Common myeloid progenitor, CD34-positive (primary cell): Measurements from ENCODE around the gene TIAM2.
"Not testable (repeated sequence)": the region's sequence is repeated elsewhere in the genome, so short reads cannot be mapped to it uniquely, and the experiment has no call there.

Source experiments
- CTCF ChIA-PET: fragments of 350-600 bp; sonication (Branson Sonifier 250); formaldehyde crosslinking; loops from one replicate; lab custom pipeline; 2021; ENCODE audit warnings: antibody characterized with exemption; lab: Charles Lee
- POLR2A ChIA-PET: fragments of 350-600 bp; sonication (Branson Sonifier 250); formaldehyde crosslinking; loops from one replicate; lab custom pipeline; 2021; ENCODE audit warnings: antibody characterized with exemption; lab: Charles Lee
- DNase-seq, 3 donors: peaks; one replicate each; pipeline versions ENCODE4 v3.0.0 to v3.0.0-alpha.2; 2013
- H3K27ac ChIP-seq, 2 experiments: 1 replicate in 1 of 2; 2 replicates in 1 of 2; pipeline ENCODE4 v1.7.0; 2013; ENCODE audit warnings: inconsistent platforms in 2 of 2, low read length in 2 of 2, mild to moderate bottlenecking in 2 of 2, low read depth in 1 of 2, moderate library complexity in 1 of 2; ENCODE audit not compliant: severe bottlenecking in 2 of 2, insufficient read depth in 1 of 2, poor library complexity in 1 of 2
- H3K27me3 ChIP-seq, 5 experiments: replicated peaks in 2 of 5; 1 replicate in 3 of 5; 2 replicates in 2 of 5; pipeline versions ENCODE4 v1.6.1 to v1.7.0; 2013; ENCODE audit warnings: low read length in 4 of 5, mild to moderate bottlenecking in 2 of 5, moderate library complexity in 2 of 5, inconsistent platforms in 1 of 5; ENCODE audit not compliant: insufficient read depth in 5 of 5, control insufficient read depth in 4 of 5
- H3K36me3 ChIP-seq, 4 experiments: 1 replicate in 2 of 4; 2 replicates in 2 of 4; pipeline versions ENCODE4 v1.6.1 to v1.7.0; 2013; ENCODE audit warnings: low read length in 3 of 4, control low read depth in 1 of 4, mild to moderate bottlenecking in 1 of 4; ENCODE audit not compliant: control insufficient read depth in 4 of 4, insufficient read depth in 4 of 4
- H3K4me1 ChIP-seq, 4 experiments: 1 replicate in 3 of 4; 2 replicates in 1 of 4; pipeline versions ENCODE4 v1.6.1 to v1.7.1; 2013; ENCODE audit warnings: low read length in 3 of 4, mild to moderate bottlenecking in 3 of 4, control low read depth in 1 of 4, inconsistent platforms in 1 of 4, moderate library complexity in 1 of 4; ENCODE audit not compliant: control insufficient read depth in 4 of 4, insufficient read depth in 4 of 4; ENCODE audit errors: control extremely low read depth in 1 of 4
- H3K4me3 ChIP-seq, 7 experiments: 1 replicate in 4 of 7; 2 replicates in 3 of 7; pipeline versions ENCODE4 v1.5.1 to v1.7.0; 2013; ENCODE audit warnings: mild to moderate bottlenecking in 7 of 7, low read length in 6 of 7, moderate library complexity in 6 of 7, inconsistent platforms in 2 of 7, low read depth in 2 of 7, control low read depth in 1 of 7; ENCODE audit not compliant: insufficient read depth in 4 of 7, control insufficient read depth in 1 of 7; ENCODE audit errors: extremely low read depth in 1 of 7
- H3K9me3 ChIP-seq, 5 experiments: 1 replicate in 4 of 5; 2 replicates in 1 of 5; pipeline versions ENCODE4 v1.6.1 to v1.7.1; 2013; ENCODE audit warnings: low read length in 4 of 5, mild to moderate bottlenecking in 2 of 5, inconsistent platforms in 1 of 5, low read depth in 1 of 5, moderate library complexity in 1 of 5; ENCODE audit not compliant: control insufficient read depth in 4 of 5, insufficient read depth in 2 of 5; ENCODE audit errors: control extremely low read depth in 1 of 5
- WGBS: methylation state at CpG from one replicate; pipeline ENCODE4 v1.1.5; 2013; ENCODE audit not compliant: insufficient coverage; 5-methylcytosine and 5-hydroxymethylcytosine counted together

The TIAM2 gene

DNA sequence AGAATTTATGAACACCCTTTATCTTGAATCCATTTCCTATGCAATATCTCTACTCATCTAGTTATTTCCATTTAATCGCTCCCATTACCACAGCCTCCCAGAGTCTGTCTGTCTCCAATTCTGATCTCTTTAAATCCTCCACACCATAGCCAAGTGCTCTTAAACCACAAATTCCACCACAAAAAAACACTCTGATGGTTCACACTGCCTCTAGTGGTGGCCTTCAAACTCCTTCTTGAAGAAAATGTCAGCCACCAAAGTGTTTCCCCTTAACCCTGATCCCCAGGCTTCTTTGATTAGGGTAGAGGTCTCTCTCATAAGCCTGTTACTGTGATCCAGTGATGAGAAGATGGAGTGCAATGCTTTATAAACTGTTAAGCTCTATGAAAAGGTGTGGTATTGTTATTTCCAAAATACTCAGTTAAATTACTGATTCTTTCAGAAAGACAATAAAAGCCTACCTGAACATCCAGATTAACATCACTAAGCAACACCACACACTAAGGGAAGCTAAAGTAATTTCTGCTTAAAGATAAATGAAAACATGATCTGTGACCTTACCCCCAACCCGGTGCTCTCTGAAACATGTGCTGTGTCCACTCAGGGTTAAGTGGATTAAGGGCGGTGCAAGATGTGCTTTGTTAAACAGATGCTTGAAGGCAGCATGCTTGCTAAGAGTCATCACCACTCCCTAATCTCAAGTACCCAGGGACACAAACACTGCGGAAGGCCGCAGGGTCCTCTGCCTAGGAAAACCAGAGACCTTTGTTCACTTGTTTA, 273.2 kb downstream of the TIAM2 start:
- POLR2A ChIA-PET, H3K27me3 ChIP-seq, H3K9me3 ChIP-seq, H3K27ac ChIP-seq, H3K4me3 ChIP-seq, H3K4me1 ChIP-seq: not testable (repeated sequence)
- DNase-seq: peak; percentile 40 to 65 (median 61)
- 100% methylated on average over 1 of the region's 5 CpGs for whole genome bisulfite sequencing
- peaks cover 2 to 31% (median 16%) of the 10 kb centered on the region in 4 experiments for H3K36me3 ChIP-seq
- CTCF ChIA-PET: interaction anchor here (0.7 to 2.0 kb wide), 6 partner anchors 8 to 355 kb away, joined by 3 to 10 read pairs (median 4); no protein-coding TSS in a partner anchor

GRCh38 chr6:155269765-155270164, 274.6 kb downstream of the TIAM2 start:
- CTCF ChIA-PET: no interaction called here
- POLR2A ChIA-PET: no interaction called here
- no peaks in the 10 kb centered on the region for H3K9me3 ChIP-seq
- H3K36me3 ChIP-seq: peaks cover 5 to 25% (median 13%) of the 10 kb centered on the region in 4 experiments
- no peaks in the 10 kb centered on the region for H3K27me3 ChIP-seq
- WGBS: 67% methylated on average over 3 of the region's 3 CpGs
- DNase-seq: no peak
- peaks cover 0 to 12% (median 0%) of the 10 kb centered on the region in 4 experiments for H3K4me1 ChIP-seq
- no peak overlapping the region for H3K4me3 ChIP-seq
- no peak overlapping the region for H3K27ac ChIP-seq

GRCh38 chr6:155270561-155271091, 275.5 kb downstream of the TIAM2 start:
- no peaks in the 10 kb centered on the region for H3K27me3 ChIP-seq
- no peaks in the 10 kb centered on the region for H3K9me3 ChIP-seq
- peaks cover 0 to 12% (median 0%) of the 10 kb centered on the region in 4 experiments for H3K4me1 ChIP-seq
- ChIA-PET CTCF (interaction anchor here (1.0 to 1.2 kb wide), 2 partner anchors 10 to 427 kb away, joined by 3 read pairs; no protein-coding TSS in a partner anchor), POLR2A (no interaction called here)
- no peak overlapping the region for H3K27ac ChIP-seq
- 100% methylated on average over 1 of the region's 7 CpGs for WGBS
- no peak overlapping the region for H3K4me3 ChIP-seq
- peaks cover 5 to 24% (median 17%) of the 10 kb centered on the region in 4 experiments for H3K36me3 ChIP-seq
- DNase-seq: no peak

DNA sequence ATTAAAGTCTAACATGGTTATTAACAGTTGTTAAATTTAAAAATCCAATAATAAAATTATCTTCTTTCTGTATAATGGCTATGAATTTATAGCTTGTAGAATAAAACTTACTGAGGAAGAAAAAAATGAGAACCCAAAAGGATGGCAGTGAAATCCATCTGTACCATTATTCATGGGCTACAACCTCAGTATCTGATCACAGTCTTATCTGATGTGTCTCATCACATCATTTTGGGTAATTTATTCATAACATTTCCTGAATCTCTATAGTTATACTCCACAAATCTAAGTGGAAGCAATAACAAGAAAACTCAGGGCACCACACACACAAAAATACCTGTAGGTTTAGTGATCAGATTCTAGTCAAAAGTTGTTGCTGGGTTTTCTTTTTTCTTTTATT, 276.0 kb downstream of the TIAM2 start:
- DNase-seq: no peak
- Histone ChIP-seq H3K4me1 (peaks cover 0 to 12% (median 0%) of the 10 kb centered on the region in 4 experiments), H3K36me3 (peaks cover 5 to 28% (median 21%) of the 10 kb centered on the region in 4 experiments), H3K4me3 (no peak overlapping the region), H3K9me3 (no peaks in the 10 kb centered on the region), H3K27ac (no peak overlapping the region), H3K27me3 (no peaks in the 10 kb centered on the region)
- CTCF ChIA-PET: interaction anchor here (1.0 to 1.2 kb wide), 2 partner anchors 10 to 427 kb away, joined by 3 read pairs; no protein-coding TSS in a partner anchor
- POLR2A ChIA-PET: no interaction called here

DNA sequence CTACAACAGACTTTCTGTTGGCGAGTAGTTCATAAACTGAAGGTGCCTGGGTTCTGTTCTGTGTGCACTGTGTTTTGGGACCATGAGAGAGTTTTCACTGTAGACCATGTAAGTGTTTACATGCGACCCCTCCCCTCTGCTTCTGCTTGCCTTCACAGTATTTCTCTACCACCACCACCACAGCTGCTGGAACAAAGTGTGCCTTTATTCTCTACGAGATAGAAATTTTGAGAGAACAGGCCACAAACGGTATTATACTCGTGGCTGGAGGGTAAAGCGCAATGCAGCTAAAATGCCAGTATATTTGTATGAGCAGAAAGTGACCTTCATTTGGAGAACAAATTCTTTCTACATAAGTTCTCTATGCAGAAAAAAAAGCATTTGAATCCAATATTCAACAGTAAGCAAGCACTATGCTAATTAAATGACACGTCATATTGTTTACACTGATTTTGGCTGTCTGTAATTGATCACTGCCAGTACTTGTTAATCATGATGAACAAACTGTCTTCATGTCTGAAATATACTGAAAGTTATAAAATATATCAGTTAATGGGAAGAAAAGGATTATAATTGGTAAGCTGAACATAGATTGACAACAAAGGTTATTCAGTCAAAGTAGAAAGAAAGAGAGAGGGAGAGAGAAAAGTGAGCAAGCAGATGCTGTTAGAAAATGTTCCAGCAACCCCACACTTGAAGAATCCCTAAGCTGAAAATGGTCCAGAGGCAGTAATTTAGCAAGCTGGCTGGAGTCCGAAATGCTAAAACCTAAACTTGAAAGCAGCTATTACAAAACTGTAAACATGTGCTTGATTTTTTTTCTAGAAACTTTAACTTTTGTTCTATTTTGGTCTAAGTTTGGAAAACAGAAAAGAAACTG, 277.5 kb downstream of the TIAM2 start:
- DNase-seq: no peak
- 95% methylated on average over 4 of the region's 8 CpGs for WGBS
- Histone ChIP-seq H3K4me1 (peaks cover 0 to 12% (median 0%) of the 10 kb centered on the region in 4 experiments), H3K4me3 (no peak overlapping the region), H3K36me3 (peaks cover 9 to 27% (median 19%) of the 10 kb centered on the region in 4 experiments), H3K9me3 (no peaks in the 10 kb centered on the region), H3K27ac (no peak overlapping the region), H3K27me3 (no peaks in the 10 kb centered on the region)
- ChIA-PET CTCF (interaction anchor here (0.8 to 1.8 kb wide), 4 partner anchors 9 to 405 kb away, joined by 3 to 5 read pairs (median 4); no protein-coding TSS in a partner anchor), POLR2A (interaction anchor here (0.6 kb wide), 1 partner anchor 1445 kb away, joined by 3 read pairs; no protein-coding TSS in a partner anchor)

- no peaks in the 10 kb centered on the region for H3K27me3 ChIP-seq
- H3K9me3 ChIP-seq: no peaks in the 10 kb centered on the region
- WGBS: 79% methylated on average over 2 of the region's 3 CpGs
- ChIA-PET CTCF (interaction anchor here (1.4 to 1.8 kb wide), 2 partner anchors 9 to 405 kb away, joined by 3 to 5 read pairs; no protein-coding TSS in a partner anchor), POLR2A (interaction anchor here (0.6 kb wide), 1 partner anchor 1444 kb away, joined by 3 read pairs; no protein-coding TSS in a partner anchor)
- H3K4me1 ChIP-seq: peaks cover 0 to 12% (median 0%) of the 10 kb centered on the region in 4 experiments
- H3K27ac ChIP-seq: no peak overlapping the region
- H3K36me3 ChIP-seq: peaks cover 11 to 32% (median 24%) of the 10 kb centered on the region in 4 experiments
- no peak overlapping the region for H3K4me3 ChIP-seq
- peak in 2 of 3 donors; percentile 15 to 45 for DNase-seq
Observed at GRCh38 chr6:155273431-155273830, 278.3 kb downstream of the TIAM2 start.
